Activated CD4-positive, alpha-beta T cell treated with anti-CD3 and anti-CD28 coated beads, Interleukin-2, amount 10 ng/mL, durations not matched to agents 7 days and 5 days (primary cell): ENCODE measurements around the gene PXMP4. TPM values are rescaled to one million over a fixed set of nuclear protein-coding genes. Genes with fewer than 3 reads are reported as not detected.

Experiments used
- CTCF ChIA-PET: fragments of 350-600 bp; sonication (Branson Sonifier 250); formaldehyde crosslinking; loops from one replicate; lab custom pipeline; 2021; ENCODE audit warnings: antibody characterized with exemption; lab: Charles Lee
- POLR2A ChIA-PET: fragments of 350-600 bp; sonication (Branson Sonifier 250); formaldehyde crosslinking; loops from one replicate; lab custom pipeline; 2021; ENCODE audit warnings: antibody characterized with exemption; lab: Charles Lee
- DNase-seq: peaks from one replicate; pipeline ENCODE4 v3.0.0-alpha.2; 2020
- H3K27ac Mint-ChIP-seq: one replicate; pipeline ENCODE4 v1.8.0; 2021; ENCODE audit warnings: mild to moderate bottlenecking, moderate library complexity, mixed read lengths
- H3K27me3 Mint-ChIP-seq: one replicate; pipeline ENCODE4 v1.8.0; 2021; ENCODE audit warnings: mixed read lengths
- H3K36me3 Mint-ChIP-seq: one replicate; pipeline ENCODE4 v1.8.0; 2021; ENCODE audit warnings: low read depth, mixed read lengths
- H3K4me1 Mint-ChIP-seq: one replicate; pipeline ENCODE4 v1.8.0; 2021; ENCODE audit warnings: mixed read lengths
- H3K4me3 Mint-ChIP-seq: one replicate; pipeline ENCODE4 v1.8.0; 2021; ENCODE audit warnings: mild to moderate bottlenecking, moderate library complexity, mixed read lengths
- H3K9me3 Mint-ChIP-seq: one replicate; pipeline ENCODE4 v1.8.0; 2021; ENCODE audit warnings: mixed read lengths
- total RNA-seq, 2 experiments: library from RNA; stranded (reverse); gene quantifications; one replicate each; pipeline ENCODE4 v1.2.3, GENCODE V29; 2021

PXMP4 gene
- total RNA-seq, 2 experiments from 2014 or later: 19.1 to 21.8 TPM

DNA sequence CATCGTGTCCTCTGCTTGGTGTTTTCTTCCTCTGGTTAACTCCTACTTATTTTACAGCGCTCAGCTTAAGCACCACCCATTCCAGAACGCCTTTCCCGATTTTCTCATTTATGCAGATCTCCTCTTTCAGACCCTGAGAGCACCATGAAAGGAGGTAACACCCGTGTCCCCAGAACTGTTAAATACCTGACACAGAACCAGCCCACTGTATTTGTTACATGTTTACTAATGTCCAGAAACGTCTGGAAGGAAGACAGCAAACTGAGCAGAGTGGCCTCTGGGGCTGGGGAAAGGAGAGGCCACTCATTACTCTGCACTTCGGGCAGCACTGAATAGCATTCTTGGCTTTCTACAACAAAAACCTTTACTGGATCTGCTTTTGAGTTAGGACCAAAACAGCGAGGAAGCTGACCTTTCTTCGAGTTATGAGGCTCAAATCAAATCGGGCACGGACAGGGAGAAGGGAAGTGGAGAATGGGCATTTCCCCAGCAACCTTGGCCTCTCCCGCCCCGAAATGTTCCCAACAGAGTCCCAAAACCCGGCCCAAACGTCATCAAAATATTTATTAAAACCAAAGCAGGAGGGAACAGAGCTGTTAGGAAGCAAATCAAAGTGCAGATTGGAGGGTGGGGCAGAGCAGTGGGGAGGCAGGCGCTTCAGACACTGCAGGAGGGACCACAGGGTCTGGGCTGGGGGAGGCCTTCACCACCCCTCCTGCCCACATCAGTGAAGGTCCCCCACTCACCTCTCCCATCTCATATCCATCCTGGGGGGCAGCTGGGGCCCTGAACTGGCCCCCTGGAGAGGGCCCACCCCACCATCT is 44.8 kb downstream of the PXMP4 start:
- no peak for DNase-seq
- no peaks in the 10 kb centered on the region for H3K9me3 Mint-ChIP-seq
- peaks cover 49% of the 10 kb centered on the region for H3K36me3 Mint-ChIP-seq
- CTCF ChIA-PET: interaction anchor here (0.6 to 0.9 kb wide), 2 partner anchors 10 to 175 kb away, joined by 3 to 4 read pairs; no protein-coding TSS in a partner anchor
- H3K27ac Mint-ChIP-seq: peak overlapping the region; percentile 79
- H3K4me3 Mint-ChIP-seq: peak overlapping the region; percentile 57
- H3K4me1 Mint-ChIP-seq: peaks cover 79% of the 10 kb centered on the region
- POLR2A ChIA-PET: no interaction called here
- no peaks in the 10 kb centered on the region for H3K27me3 Mint-ChIP-seq

DNA sequence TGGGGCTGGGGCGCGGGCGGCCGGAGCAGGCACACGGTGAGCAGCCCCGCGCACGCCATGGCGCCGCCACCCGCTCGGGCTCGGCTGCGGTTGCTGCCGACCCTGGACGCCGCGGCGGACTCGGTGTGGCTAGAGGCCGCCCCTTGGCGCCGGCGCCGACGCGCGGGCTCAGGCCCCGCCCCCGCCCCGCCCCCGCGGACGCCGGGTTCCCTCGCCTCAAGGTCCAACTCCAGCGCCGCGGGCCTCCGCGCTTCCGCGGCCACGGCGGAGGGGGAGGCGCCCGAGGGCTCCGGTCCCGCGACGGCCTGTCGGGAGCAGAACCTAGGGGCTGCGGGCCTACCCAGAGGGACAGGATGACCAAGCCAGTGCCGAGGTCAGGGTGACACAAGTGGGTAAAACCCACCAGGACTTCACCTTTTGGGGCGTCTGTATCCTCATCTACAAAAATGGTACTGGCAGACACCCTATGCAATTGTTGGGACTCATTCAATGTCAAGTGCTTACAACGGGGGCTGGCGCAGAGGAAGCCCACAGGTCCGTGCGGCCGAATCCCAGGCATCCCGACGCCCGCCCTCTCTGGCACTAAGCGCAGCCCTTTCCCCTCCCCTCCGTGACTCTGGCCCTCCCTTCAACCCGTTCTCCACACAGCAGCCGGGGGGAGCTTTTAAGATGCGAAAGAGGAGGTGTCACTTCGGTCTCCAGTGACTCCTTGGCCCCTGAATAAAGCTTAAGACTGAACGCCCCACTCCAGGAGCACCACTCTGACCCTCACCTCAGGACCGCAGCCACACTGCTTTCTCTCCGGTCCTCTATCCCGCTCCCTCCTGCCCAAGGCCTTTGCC is 45.6 kb downstream of the PXMP4 start, which contains the start of gene NECAB3:
TSS of gene NECAB3 (minus strand) at position 135 of the 842 bp plus-strand sequence. CDS start at position 59, 76 bp downstream.
- POLR2A ChIA-PET: no interaction called here
- Mint-ChIP-seq H3K27ac (peak within 1 kb of the TSS; percentile 82), H3K36me3 (peaks cover 51% of the 10 kb centered on the region), H3K9me3 (no peaks in the 10 kb centered on the region), H3K4me3 (peak within 1 kb of the TSS; percentile 82), H3K27me3 (no peaks in the 10 kb centered on the region), H3K4me1 (peaks cover 76% of the 10 kb centered on the region)
- peak; percentile 59 for DNase-seq
- CTCF ChIA-PET: interaction anchor here (0.6 to 0.9 kb wide), 2 partner anchors 9 to 174 kb away, joined by 3 to 4 read pairs; no protein-coding TSS in a partner anchor

DNA sequence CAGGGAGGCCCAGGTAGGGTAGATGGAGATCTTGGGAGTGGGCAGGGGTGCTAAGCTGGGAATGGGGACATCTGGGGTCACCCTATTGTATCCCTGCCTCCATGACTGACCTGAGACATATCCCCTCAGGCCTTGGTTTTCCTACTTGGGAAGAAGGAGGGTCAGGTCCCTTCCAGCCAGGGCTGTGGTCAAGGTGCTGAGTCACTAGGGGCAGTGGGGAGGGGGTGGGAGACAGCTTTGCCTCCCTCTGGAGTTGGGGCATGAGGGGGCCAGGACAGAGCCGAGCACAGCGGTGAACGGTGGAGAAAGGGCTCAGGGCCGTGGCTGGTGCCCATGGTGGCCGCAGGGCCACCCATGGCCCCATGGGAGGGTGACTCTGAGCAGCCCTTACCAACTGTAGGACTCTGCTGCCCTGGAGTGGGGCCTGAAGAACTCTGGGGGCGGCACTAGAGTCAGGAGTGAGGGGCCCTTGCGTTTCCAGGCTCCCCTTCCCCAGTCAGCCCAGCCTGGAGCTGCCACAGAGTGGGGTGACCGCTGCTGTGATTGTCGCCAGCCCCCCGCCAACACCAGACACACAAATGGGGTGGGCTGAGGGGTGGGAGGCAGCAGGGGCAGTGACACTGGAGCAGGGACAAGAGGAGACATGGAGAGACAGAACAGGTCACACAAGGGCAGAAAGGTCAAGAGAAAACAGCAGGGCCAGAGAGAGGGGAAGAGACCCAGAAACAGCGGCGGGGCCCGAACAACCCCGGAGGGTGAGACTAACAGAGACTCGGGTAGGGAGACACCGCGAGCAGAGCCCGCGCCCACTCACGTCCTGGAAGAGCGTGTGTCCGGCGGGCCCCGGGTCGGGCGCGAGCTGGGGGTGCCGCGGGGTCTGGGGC is 46.5 kb downstream of the PXMP4 start:
- no peaks in the 10 kb centered on the region for H3K27me3 Mint-ChIP-seq
- H3K27ac Mint-ChIP-seq: peak overlapping the region; percentile 82
- H3K36me3 Mint-ChIP-seq: peaks cover 48% of the 10 kb centered on the region
- H3K4me1 Mint-ChIP-seq: peaks cover 73% of the 10 kb centered on the region
- ChIA-PET POLR2A (no interaction called here), CTCF (interaction anchor here (0.6 kb wide), 1 partner anchor 176 kb away, joined by 3 read pairs; no protein-coding TSS in a partner anchor)
- no peaks in the 10 kb centered on the region for H3K9me3 Mint-ChIP-seq
- no peak for DNase-seq
- peak overlapping the region; percentile 82 for H3K4me3 Mint-ChIP-seq

DNA sequence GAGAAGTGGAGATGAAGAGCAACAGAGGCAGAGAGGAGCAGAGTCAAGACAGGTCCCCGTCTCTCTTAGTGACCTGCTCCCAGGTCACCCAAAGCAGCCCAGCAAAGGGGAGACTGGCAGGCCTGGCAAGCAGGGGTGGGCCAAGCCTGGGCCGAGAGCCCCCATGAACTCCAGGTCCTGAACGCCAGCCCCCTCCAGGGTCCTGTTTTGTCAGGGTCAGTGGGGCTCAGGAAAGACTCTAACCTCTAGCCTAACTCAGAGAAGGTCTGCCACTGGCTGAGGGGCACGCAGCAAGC is 47.0 kb downstream of the PXMP4 start:
- POLR2A ChIA-PET: no interaction called here
- CTCF ChIA-PET: interaction anchor here (0.6 kb wide), 1 partner anchor 176 kb away, joined by 3 read pairs; no protein-coding TSS in a partner anchor
- Mint-ChIP-seq H3K9me3 (no peaks in the 10 kb centered on the region), H3K27ac (peak overlapping the region; percentile 82), H3K4me3 (peak overlapping the region; percentile 82), H3K4me1 (peaks cover 73% of the 10 kb centered on the region), H3K27me3 (no peaks in the 10 kb centered on the region), H3K36me3 (peaks cover 48% of the 10 kb centered on the region)
- no peak for DNase-seq

DNA sequence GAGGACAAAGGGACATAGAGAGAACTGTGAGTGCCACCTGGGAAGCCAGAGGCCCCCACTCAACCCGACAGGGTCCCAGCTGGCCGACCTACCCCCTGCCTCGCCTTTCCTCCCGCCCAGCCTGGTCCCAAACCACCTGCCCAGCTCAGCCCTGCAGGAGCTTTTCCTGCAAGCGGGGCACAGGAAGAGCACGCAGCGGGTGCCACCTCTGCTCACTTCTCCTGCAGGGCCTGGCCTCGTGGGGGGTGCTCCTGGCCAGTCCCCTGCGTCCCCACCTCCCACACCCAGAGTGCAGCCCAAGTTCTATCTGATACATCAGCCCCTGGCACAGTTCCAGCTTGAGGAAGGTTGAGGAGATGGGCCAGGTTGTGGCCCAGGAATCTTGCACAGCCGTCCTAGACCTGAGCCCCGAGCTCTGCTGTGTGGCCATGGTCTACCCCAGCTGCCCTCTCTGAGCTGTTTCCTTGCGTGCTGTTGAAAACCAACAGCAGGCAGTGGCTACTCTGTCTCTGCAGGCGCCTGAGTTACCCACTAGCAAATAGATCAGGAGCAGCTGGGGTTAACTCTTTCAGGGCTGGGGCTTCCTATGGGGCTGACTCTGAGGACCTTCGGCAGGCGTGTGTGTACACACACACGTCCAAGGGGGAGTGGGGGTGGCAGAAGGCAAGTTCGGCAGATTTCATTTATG is 47.5 kb downstream of the PXMP4 start:
- H3K4me3 Mint-ChIP-seq: peak overlapping the region; percentile 82
- ChIA-PET POLR2A (no interaction called here), CTCF (no interaction called here)
- H3K4me1 Mint-ChIP-seq: peaks cover 69% of the 10 kb centered on the region
- H3K9me3 Mint-ChIP-seq: no peaks in the 10 kb centered on the region
- peaks cover 44% of the 10 kb centered on the region for H3K36me3 Mint-ChIP-seq
- peak overlapping the region; percentile 82 for H3K27ac Mint-ChIP-seq
- no peak for DNase-seq
- no peaks in the 10 kb centered on the region for H3K27me3 Mint-ChIP-seq

DNA sequence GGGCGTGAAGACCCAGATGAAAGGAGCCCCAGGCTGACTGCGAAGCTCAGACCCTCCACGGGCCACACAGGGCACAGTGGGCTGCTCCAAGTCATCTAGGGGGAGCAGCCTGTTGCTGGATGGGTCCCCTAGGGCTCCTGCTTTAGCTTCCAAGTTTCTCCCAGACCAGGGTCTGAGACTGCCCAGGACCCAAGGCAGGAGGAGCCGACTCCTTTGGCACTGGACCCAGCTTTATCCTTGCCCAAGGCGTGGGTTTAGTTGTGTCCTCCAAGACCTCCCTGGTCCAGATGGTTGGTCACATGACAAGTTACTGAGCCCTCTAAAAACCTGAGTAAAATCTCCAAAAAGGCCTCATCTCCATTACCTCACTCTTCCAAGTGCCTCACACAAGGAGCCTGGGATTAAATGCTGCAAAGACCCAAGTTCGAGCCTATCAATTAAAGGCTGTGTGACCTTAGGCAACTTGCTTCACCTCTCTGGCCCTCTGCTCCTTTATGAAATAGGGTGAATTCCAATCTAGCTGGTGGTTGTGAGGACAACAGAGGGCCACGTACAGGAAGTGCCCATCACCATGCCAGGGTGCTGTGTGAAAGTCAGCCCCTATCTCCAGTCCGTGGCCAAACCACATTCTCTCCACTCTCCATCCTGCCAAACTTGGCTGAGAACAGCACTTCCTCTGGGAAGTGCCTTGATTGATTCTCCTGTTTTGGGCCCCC is 48.4 kb downstream of the PXMP4 start:
- no peak for DNase-seq
- CTCF ChIA-PET: interaction anchor here (0.7 to 1.0 kb wide), 3 partner anchors 8 to 263 kb away, joined by 3 to 4 read pairs (median 4); no protein-coding TSS in a partner anchor
- Mint-ChIP-seq H3K27me3 (no peaks in the 10 kb centered on the region), H3K36me3 (peaks cover 39% of the 10 kb centered on the region), H3K9me3 (no peaks in the 10 kb centered on the region), H3K4me3 (peak overlapping the region; percentile 82), H3K27ac (peak overlapping the region; percentile 11), H3K4me1 (peaks cover 64% of the 10 kb centered on the region)
- POLR2A ChIA-PET: no interaction called here

DNA sequence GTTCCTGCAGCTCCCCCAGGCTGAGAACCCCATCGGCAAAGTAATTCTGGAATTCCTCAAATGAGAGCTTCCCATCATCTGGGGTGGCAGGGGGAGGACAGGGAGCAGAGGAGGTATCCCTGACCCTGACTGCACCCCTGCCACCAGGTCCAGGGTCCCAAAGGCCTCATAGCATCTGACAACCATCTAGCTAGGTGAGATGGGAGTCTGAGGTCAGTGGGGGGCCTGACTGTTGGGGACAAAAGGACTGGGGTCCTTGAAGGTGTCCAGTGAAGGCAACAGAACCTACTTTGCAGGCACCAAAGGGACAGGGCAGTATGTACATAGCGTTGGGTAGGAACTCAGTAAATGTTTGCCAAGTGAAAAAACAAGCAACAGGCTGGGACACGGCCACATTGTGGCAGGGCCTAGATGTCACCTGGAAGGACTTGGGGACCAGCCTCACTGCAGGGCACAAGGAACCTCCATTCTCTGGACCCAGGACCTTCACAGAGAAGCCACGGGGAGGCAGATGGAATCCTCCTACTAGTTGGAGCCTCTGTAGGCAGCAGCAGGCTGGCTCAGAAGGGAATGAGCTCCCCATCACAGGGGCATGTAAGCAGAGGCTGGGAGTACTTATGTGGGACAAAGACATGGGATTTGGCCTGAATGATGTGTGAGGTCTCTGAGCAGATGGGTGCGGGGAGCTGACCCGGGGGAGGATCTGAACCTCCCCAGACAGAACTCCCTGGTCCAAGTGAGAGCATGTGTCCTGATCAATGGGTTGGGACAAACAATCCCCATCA is 49.2 kb downstream of the PXMP4 start:
- Mint-ChIP-seq H3K4me1 (peaks cover 63% of the 10 kb centered on the region), H3K9me3 (no peaks in the 10 kb centered on the region), H3K4me3 (no peak overlapping the region), H3K27ac (peak overlapping the region; percentile 19), H3K27me3 (no peaks in the 10 kb centered on the region), H3K36me3 (peaks cover 36% of the 10 kb centered on the region)
- POLR2A ChIA-PET: no interaction called here
- CTCF ChIA-PET: interaction anchor here (0.6 to 1.6 kb wide), 4 partner anchors 9 to 236 kb away, joined by 3 to 6 read pairs (median 4); no protein-coding TSS in a partner anchor
- DNase-seq: no peak

DNA sequence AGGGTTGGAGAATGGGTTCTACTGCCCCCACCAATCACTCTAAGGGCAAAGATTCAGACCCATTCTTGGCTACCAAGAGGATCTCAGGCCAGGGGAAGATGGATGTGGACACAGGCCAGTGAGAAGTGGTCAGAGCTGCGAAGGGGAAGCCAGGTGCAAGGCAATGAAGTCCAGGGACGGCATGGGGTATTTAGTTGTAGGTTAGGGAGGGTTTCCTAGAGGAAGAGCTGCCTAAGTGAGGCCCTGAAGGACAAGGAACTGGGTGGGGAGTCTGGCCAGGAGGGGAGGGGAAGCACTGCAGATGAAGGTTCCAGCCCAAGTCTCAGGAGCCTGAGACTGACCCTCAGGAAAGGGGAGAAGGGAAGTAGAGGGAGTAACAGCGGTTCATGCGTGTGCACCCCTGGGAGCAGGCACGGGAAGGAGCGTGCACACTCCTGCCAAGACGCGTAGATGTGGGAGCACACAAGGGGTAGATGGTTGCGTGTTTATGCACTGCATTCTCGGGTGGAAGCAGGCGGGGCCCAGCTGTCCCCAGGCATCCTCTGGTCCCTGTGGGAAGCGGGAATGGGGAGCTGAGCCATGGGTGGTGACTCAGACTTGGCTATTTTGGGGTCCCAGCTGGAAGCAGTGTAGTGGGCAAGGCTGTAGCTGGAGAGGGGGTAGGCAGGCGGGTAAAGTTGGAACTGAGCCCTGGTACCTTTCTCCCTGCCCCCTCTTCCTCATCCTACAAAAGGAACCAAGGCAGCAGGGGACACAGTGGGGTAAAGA is 50.1 kb downstream of the PXMP4 start:
- Mint-ChIP-seq H3K27ac (peak overlapping the region; percentile 48), H3K9me3 (no peaks in the 10 kb centered on the region), H3K36me3 (peaks cover 33% of the 10 kb centered on the region), H3K4me3 (no peak overlapping the region), H3K27me3 (no peaks in the 10 kb centered on the region), H3K4me1 (peaks cover 63% of the 10 kb centered on the region)
- POLR2A ChIA-PET: no interaction called here
- no peak for DNase-seq
- CTCF ChIA-PET: interaction anchor here (1.6 to 6.9 kb wide), 3 partner anchors 11 to 235 kb away, joined by 3 to 115 read pairs (median 5); no protein-coding TSS in a partner anchor

DNA sequence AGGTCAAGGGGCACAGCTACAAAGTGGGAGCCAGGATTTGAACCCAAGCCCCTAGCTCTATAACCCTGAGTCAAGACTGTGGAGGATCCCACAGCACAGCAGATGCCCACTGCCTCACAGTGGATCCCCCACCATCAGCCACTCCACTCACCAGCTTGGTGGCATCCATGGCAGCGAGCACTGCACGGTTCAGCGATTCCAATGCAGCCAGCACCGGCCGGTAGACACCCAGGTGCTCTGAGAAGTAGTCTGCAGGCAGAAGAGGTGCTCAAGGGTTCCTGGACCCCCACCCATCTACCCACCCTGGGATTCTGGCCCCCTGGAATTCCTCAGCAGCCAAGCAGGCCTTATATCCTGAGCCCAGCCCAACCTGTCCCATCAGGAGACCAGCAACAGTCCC is 50.9 kb downstream of the PXMP4 start:
- CTCF ChIA-PET: interaction anchor here (1.1 to 6.9 kb wide), 10 partner anchors 12 to 234 kb away, joined by 3 to 115 read pairs (median 6); partner anchors contain the start of genes PXMP4 and ZNF341

More for the DNA sequence above, 50.9 kb downstream of the PXMP4 start:
- Mint-ChIP-seq H3K4me1 (peaks cover 66% of the 10 kb centered on the region), H3K9me3 (no peaks in the 10 kb centered on the region), H3K27ac (no peak overlapping the region), H3K27me3 (no peaks in the 10 kb centered on the region), H3K4me3 (peak overlapping the region; percentile 6), H3K36me3 (peaks cover 32% of the 10 kb centered on the region)
- POLR2A ChIA-PET: no interaction called here
- no peak for DNase-seq
